ENCODE results near the gene BOLL. TPM values are rescaled to one million over a fixed set of nuclear protein-coding genes. Genes with fewer than 3 reads are reported as not detected.

Gene BOLL
- total and polyA plus RNA-seq, 10 of the 15 experiments (the other 5 are each of a cell fraction or from before 2014, with no cell fraction given): 0.05 TPM; not detected in 9

DNA sequence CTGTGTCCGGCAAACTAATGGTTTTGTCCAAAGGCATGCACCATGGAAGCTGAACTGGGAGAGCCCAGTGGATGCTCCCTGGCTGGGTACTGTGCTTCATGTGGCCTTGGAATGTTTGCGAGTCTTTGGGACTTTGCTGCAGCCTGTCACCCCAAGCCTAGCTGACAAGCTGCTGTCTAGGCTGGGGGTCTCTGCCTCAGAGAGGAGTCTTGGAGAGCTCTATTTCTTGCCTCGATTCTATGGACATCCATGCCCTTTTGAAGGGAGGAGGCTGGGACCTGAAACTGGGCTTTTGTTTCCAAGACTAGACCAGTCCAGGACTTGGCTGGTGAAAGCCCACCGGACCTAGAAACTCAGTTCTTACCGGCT lies 78.3 kb downstream of the BOLL start:
- intact Hi-C loops (cut with micrococcal nuclease; ENCODE audit: unreplicated experiment) (loop anchor here (1.0 to 5.0 kb wide), 4 partner anchors 70 to 255 kb away; partner anchors contain the start of genes COQ10B and MOB4), in situ Hi-C loops (cut with MboI) (loop anchor here (5.0 kb wide), 1 partner anchor 70 kb away; no protein-coding TSS in a partner anchor)
- CTCF ChIA-PET: interaction anchor here (0.6 to 4.5 kb wide), 17 partner anchors 9 to 590 kb away, joined by 3 to 60 read pairs (median 3); partner anchors contain the start of genes HSPD1 and HSPE1
- no peak for TF ChIP-seq STAT1 (conservative IDR thresholded peaks at IDR 0.05)
- no peak for TF ChIP-seq IRF4 (IDR thresholded peaks at IDR 0.05; ENCODE audit: low read depth, low read length)
- TF ChIP-seq ZBTB4 (CRISPR knock-in tag; IDR thresholded peaks at IDR 0.05): no peak
- TF ChIP-seq POLR2A (IDR thresholded peaks at IDR 0.05; ENCODE audit: low read depth, low read length): no peak
- TF ChIP-seq, protein P1, sequence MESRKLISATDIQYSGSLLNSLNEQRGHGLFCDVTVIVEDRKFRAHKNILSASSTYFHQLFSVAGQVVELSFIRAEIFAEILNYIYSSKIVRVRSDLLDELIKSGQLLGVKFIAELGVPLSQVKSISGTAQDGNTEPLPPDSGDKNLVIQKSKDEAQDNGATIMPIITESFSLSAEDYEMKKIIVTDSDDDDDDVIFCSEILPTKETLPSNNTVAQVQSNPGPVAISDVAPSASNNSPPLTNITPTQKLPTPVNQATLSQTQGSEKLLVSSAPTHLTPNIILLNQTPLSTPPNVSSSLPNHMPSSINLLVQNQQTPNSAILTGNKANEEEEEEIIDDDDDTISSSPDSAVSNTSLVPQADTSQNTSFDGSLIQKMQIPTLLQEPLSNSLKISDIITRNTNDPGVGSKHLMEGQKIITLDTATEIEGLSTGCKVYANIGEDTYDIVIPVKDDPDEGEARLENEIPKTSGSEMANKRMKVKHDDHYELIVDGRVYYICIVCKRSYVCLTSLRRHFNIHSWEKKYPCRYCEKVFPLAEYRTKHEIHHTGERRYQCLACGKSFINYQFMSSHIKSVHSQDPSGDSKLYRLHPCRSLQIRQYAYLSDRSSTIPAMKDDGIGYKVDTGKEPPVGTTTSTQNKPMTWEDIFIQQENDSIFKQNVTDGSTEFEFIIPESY (IDR thresholded peaks at IDR 0.05): no peak
- no peak for TF ChIP-seq MTA3 (IDR thresholded peaks at IDR 0.05; ENCODE audit: borderline replicate concordance, low read length)
- TF ChIP-seq, protein P2, sequence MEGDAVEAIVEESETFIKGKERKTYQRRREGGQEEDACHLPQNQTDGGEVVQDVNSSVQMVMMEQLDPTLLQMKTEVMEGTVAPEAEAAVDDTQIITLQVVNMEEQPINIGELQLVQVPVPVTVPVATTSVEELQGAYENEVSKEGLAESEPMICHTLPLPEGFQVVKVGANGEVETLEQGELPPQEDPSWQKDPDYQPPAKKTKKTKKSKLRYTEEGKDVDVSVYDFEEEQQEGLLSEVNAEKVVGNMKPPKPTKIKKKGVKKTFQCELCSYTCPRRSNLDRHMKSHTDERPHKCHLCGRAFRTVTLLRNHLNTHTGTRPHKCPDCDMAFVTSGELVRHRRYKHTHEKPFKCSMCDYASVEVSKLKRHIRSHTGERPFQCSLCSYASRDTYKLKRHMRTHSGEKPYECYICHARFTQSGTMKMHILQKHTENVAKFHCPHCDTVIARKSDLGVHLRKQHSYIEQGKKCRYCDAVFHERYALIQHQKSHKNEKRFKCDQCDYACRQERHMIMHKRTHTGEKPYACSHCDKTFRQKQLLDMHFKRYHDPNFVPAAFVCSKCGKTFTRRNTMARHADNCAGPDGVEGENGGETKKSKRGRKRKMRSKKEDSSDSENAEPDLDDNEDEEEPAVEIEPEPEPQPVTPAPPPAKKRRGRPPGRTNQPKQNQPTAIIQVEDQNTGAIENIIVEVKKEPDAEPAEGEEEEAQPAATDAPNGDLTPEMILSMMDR (IDR thresholded peaks at IDR 0.05 in 2 of 3, conservative IDR thresholded peaks at IDR 0.05 in 1 of 3; ENCODE audit: control insufficient read depth in 2 of 3, extremely low read depth in 1 of 3, insufficient read depth in 1 of 3, low read depth in 3 of 3, low read length in 3 of 3): no peak
- ATAC-seq (no peak), FAIRE-seq (no peak), DNase-seq (ENCODE audit: low read depth, low spot score) (no peak)
- H3K27ac ChIP-seq (ENCODE audit: control insufficient read depth, insufficient read depth): no peak overlapping the region
- H3K27me3 ChIP-seq (replicated peaks in 1 of 2; ENCODE audit: control insufficient read depth in 2 of 2, insufficient read depth in 2 of 2, low read length in 1 of 2): no peaks in the 10 kb centered on the region
- POLR2A ChIA-PET: interaction anchor here (1.0 to 3.1 kb wide), 4 partner anchors 61 to 579 kb away, joined by 3 to 24 read pairs (median 4); partner anchors contain the start of genes HSPD1 and HSPE1
- H2AFZ ChIP-seq (ENCODE audit: control insufficient read depth, low read depth, low read length): no peak overlapping the region
- peak overlapping the region; percentile 82 for H3K9ac ChIP-seq (ENCODE audit: control insufficient read depth, insufficient read depth, low read length)
- RAD21 ChIA-PET (ENCODE audit: unreplicated experiment): interaction anchor here (0.9 to 3.1 kb wide), 5 partner anchors 9 to 208 kb away, joined by 3 to 22 read pairs (median 4); partner anchors contain the start of genes HSPD1, HSPE1 and MOB4
- 27% methylated on average over 5 of the region's 5 CpGs for WGBS (ENCODE audit: insufficient coverage, insufficient replicate concordance, low lambda C conversion rate, missing lambda C conversion rate)
- H3K4me2 ChIP-seq (ENCODE audit: control insufficient read depth, insufficient read depth): peak overlapping the region; percentile 79
- H3K4me3 ChIP-seq: peak overlapping the region; percentile 81
- SMC1A ChIA-PET (ENCODE audit: uncharacterized antibody, unreplicated experiment): interaction anchor here (0.8 to 8.9 kb wide), 12 partner anchors 13 to 590 kb away, joined by 3 to 58 read pairs (median 4); partner anchors contain the start of genes HSPD1 and HSPE1
- no TSS peak for BruUV-seq (replicated peaks)
- H3K9me3 ChIP-seq (replicated peaks; ENCODE audit: control insufficient read depth, insufficient read depth, low read length): no peaks in the 10 kb centered on the region
- peaks cover 0 to 9% of the 10 kb centered on the region in 2 experiments; a peak in 2 of 4 replicates for H3K36me3 ChIP-seq (ENCODE audit: control insufficient read depth in 2 of 2, insufficient read depth in 2 of 2, low read length in 1 of 2)
- H4K20me1 ChIP-seq (ENCODE audit: control insufficient read depth, insufficient read depth): no peaks in the 10 kb centered on the region; the same call in 1 of the 2 replicates
- H3K79me2 ChIP-seq (ENCODE audit: control insufficient read depth, insufficient read depth, low read length): peaks cover 61% of the 10 kb centered on the region
- peaks cover 14% of the 10 kb centered on the region for H3K4me1 ChIP-seq (ENCODE audit: control insufficient read depth, insufficient read depth, low read length)
